HG03097 (cell line): Measurements from ENCODE around the gene RNF8.

Source experiments
- ATAC-seq: cut with Tn5 transposase; IDR thresholded peaks from one replicate; pipeline ENCODE4 v1.9.1; 2021; ENCODE audit not compliant: unreplicated experiment, low FRiP score

Gene RNF8

DNA sequence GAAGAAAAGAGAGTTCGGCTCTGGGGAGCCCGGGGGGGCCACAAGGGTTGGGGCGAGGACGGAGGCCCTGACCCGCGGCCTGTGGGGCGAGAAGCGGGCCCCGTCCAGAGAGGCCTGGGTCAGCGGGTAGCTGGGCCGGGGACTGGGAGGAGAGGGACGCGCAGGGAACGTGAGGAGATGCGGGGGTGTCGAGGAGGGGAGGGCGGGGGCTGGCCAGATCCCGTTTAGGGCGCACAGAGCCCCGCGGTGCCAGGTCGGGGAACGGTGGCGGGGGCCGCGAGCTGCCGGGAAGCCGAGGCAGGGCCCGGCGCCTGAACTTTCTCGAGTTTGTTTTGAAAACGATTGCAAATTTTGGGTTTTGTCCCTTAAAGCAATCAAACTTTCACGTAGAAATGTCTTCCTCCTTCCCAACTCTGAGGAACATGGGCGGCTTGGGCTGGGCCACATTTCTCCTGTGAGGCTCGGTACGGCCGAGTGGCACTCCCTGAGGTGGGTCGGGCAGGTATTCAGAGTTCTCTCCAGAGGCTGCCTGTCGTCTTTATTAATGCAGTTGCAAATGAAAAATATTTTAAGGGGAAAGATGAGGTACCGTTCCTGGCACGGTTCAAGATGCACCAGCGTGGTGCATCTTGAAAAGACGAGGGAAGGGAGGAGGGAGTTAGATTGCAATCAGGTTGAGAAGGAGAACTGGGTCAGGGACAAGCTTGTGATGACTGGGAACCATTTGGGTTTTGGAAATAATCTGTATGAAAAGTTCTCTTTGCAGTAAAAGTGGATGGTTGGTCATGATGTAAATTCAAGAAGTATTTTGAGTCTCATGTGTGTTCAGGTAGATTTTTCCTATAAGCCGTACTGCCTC, 972 bp downstream of the RNF8 start:
- no peak for ATAC-seq

DNA sequence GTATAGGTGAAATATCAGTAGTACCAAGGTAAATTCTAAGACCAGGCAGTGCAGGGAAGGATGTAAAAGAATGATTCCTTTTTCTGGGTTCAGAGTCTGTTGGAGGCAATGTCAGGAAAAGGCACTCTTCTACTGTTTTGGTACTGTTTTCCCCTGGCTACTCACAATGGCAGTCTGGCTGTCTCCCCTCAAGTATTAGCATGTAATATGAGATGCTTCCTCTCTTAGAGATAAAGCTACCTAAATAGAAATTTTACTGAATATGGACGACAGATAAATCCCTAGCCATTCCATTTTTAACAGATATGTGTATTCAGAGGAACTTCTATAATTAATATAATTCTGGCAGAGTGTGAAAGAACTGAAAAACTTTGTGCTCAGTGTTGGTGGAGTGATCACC, 3.5 kb downstream of the RNF8 start:
- no peak for ATAC-seq

GRCh38 chr6:37357860-37358259, 4.1 kb downstream of the RNF8 start:
- no peak for ATAC-seq

DNA sequence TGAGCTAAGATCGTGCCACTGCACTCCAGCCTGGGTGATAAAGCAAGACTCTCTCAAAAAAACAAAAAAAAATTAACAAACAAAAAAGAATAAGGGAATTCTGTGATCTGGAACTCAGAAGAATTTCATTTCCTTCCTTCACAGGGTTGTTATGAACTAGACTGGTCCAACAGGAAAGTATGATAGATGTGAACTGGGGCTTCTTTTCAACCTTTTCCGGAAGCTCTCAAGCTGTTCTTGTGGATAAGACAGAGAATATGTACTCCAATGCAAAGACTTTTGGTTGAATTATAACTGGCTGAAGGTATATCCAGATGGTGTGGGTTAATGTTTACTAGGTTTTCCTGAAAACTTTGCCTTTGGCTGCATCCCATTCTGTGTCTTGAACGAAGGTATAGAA, 5.3 kb downstream of the RNF8 start:
- no peak for ATAC-seq

GRCh38 chr6:37362101-37362828, 8.5 kb downstream of the RNF8 start:
- ATAC-seq: no peak

DNA sequence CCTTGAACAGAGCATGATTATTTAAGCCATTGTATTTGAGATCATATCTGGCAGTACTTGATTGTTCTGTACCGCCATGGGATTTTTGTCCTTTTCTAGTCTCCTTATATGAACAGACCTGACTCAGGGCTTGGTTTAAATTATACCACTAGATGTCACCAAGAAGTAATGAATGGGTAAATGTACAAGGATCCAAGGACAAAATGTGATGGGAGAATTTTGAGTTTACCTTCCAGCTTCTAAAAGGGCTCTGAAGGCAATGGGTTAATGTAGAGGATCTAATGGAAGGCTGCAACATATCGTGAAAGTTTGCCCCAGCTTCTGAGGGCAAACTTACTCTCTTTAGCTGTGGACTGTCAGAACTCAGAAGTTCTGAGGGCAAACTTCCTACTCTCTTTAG, 12.0 kb downstream of the RNF8 start:
- ATAC-seq: no peak

DNA sequence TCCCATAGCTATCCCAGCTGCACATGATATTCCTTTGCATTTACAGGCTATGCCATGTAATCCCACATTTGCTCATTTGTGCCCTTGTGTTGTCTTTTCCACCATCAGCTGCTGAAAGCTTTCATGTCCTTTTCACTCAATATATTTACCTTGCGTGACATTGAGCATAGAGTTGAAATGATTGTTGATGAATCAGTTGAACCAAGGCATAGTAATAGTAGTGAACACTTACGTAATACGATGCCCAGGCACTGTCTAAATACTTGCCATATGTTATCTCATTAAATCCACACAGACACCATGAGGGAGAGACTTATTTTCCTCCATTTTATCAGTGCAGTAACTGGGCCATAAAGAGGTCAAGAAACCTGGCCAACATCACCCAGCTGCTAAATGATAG, 13.1 kb downstream of the RNF8 start:
- no peak for ATAC-seq

DNA sequence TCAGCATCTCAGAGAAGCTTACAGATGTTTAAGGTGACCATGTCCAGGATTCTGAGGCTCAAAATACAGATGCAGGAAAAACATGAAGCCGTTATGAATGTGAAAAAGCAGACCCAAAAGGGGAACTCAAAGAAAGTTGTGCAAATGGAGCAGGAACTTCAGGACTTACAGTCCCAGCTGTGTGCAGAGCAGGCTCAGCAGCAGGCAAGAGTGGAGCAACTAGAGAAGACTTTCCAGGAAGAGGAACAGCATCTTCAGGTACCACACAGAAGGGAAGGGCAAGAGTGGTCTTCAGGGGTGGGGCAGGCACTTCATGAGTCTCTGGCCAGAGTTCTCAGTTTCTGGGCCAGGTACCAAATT, 15.2 kb downstream of the RNF8 start:
- ATAC-seq: no peak

DNA sequence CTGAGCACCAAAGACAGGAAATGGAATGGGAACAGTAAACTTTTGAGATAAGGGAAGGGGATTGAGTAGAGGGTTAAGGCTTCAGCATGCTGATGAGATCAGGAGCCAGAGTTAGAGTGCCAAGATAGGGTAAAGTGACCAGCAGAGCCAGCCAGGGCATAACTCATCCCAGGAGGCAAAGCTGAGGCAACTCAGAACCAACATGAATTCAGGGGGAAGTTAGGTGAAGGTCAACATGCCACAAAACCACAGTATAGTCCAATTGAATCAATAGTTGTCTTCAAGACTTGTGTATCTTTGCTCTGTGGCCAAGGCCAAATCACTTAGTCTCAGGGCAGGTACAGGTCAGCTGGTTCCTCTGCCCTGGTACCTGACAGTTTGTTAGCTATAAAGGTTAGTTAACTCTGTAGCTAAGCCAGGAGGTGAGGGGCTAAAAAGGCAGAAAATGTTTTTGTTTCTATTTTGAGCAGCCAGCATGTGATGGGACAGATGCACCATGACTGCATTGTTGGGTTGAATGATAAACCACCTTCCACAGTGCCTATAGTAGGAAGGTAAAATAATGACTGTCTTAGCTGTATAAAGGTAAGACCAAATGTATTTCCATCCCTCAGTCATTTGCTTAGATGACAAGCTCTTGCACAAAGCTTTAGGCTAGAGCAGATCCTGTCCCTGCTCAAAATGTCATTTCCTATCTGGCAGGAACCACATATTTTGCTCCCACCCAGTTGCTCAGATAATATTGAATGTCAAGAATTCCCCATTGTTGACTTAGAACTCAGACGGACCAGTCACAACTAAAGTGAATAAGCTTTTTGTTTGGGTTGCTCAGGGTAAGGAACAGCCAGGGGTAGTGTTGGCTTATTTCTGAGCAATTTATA, 15.8 kb downstream of the RNF8 start:
- no peak for ATAC-seq

DNA sequence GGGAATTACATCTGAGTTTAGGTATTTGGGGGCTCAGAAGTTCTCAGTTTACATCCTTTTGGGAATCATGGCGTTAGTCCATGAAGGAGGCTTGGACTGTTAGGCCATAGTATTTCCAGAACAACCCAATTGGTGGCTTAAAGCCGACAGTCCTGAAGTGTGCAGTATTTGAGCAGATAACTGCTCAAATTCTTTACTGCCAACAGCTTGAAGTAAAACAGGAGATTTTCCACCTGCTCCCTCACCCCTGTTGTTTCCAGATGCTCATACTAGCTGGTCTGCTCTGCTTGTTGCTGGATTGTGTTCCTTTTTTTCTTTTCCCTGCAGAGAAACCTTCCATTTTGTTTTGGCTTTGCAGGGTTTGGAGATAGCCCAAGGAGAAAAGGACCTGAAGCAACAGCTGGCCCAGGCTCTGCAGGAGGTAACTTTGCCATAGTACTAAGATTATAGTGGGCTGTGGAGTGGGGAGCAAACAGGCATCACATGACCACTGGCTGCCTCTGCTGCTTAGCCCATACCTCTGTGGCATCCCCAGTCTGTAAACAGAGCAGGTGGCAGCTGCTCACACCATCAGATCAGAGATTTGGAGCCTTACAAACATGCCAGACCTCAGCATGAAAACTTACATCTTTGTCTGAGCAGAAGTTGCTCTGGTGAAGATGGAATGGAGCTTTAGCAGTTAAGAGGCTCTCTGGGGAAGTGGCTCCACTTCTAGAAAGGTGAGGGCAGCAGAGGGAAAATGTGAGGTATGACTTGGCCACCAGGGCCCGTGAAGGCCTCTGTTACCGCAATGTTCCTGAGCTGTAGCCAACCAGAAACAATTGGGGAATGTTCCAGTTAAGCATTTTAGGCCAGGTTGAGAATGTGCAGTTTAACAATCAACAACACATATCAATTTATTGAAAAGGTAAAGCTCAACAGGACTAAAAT, 17.6 kb downstream of the RNF8 start:
- ATAC-seq: no peak

- no peak for ATAC-seq
These were observed 18.3 kb downstream of the RNF8 start for GRCh38 chr6:37372116-37372515.

DNA sequence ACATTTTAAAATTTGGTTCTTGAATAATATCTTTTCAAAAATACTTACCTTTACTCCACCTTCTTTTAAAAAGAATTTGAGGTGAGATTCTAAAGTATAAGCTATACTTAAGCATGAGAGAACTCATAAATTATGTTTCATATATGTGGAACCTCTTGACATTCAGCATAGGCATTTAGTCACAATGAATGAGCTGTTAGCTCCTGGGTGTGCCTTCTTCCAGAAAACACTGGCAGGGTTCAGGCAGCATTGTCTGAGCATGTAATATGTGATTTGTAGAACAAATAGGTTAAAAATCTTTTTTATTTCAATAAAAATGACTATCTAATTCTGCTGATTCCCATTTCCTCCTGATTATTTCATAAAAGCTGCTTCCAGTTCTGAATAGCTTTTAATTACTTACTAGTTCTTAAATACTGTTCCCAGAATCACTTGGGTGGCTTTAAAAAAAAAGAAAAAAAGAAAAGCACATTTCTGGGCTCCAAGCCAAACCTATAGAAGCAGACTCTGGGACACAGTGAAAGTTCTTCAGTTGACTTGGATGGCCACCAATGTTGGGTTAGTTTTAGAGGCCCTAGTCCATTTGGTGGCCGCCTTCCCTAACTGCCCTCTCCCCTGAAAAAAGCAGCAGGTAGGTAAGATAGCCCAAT, 20.2 kb downstream of the RNF8 start:
- no peak for ATAC-seq

DNA sequence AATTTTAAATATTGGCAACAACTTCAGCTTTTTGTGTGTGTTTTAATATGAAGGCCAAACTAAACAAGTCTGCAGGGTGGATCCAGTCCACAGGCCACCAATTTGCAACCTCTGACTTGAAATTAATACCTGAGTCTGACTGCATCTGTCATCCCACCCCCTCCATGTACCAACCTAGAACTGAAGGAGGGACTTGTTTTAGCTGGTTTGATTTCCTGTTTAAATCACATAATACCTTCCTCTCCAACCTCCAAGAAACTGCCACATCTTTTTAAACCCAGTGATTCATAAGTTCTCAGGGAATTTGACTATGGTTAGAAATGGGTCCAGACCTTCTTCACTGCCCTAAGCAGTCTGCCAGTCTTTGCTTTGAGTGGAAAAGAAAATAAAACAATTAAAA, 21.6 kb downstream of the RNF8 start:
- no peak for ATAC-seq

DNA sequence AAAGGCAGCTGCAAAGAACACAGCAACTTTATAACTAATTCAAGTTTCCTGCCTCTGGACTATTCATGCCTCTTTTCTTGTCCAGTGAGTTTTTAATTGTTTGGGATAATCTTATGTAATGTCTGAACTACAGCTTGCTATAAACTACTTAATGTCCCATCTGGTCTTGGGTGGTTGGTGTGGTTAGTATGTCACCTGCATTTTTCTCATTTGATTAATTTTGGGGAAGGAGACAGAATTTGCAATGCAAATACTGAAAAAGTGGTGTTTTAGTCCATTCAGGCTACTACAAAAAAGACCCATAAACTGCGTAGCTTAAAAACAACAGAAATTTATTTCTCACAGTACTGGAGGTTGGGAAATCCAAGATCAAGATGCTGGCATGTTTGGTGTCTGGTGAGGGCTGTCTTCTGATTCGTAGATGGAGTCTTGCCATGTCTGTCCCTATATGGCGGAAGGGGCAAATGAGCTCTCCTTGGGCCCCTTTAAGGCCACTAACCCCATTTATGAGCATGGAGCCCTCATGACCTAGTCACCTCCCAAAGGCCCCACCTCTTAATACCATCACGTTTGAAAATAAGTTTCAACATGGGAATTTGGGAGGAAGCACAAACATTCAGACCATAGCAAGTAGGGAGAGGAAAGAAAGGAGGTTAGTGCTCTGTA, 22.4 kb downstream of the RNF8 start:
- ATAC-seq: no peak

GRCh38 chr6:37381579-37381978, 27.8 kb downstream of the RNF8 start:
- no peak for ATAC-seq

DNA sequence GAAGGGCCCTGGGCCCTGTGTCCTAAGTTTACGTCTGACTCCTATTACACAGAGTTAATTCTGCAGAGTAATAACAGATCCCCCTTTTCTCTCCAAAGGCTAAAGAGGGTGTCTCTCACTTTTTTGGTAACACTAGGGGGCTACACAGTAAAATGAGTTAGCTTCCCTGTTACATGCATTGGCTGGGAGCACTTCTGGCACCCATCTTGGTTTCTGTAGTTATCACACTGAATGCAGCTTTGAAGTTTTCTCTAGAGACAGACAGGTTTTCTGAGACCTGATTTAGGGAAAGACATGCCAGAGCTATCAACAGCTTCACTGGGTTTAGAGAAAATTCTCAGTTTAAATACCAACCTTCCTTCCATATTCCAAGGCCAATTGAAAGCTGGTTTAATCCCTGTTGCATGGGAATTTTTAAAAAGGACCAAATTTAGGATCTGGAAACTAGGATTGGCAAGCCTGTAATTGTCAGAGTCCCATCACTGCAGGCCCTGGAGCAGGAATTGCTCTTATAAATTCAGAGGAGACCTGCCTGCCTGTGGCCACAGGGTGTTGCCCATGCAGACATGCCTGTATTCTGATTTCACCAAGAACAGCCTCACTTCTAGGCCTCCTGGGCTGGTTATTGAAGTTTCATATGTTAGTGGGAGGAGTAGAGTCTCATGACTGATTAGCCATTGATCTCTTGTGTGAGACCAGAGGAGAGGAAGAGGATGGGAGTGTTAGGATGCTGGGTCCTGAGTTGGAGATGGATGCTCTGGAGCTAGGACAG, 29.4 kb downstream of the RNF8 start:
- no peak for ATAC-seq

DNA sequence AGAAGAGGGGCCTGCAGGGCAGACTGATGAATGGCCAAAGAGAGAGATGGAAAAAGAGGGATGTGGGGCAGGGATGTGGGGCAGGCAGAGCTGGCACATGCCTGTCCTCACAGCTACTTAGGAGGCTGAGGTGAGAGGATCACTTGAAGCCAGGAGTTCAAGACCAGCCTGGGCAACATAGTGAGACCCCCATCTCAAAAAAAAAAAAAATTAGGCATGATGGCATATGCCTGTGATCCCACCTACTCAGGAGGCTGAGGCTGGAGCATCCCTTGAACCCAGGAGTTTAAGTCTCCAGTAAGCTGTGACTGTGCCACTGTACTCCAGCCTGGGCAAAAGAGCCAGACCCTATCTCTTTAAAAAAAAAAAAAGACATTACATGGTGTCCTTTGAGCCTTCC, 34.8 kb downstream of the RNF8 start:
- no peak for ATAC-seq

- ATAC-seq: no peak
These were observed 36.1 kb downstream of the RNF8 start for GRCh38 chr6:37389857-37390256.
